ENCODE measurements around the gene CPA4. TPM values are rescaled to one million over a fixed set of nuclear protein-coding genes. Genes with fewer than 3 reads are reported as not detected.

Gene CPA4
- total RNA-seq, 1 donor from 2014 or later: 0.59 TPM

GRCh38 chr7:130363026-130363847 lies 70.3 kb downstream of the CPA4 start:
- no peak for DNase-seq (ENCODE audit: low read depth, low spot score)

DNA sequence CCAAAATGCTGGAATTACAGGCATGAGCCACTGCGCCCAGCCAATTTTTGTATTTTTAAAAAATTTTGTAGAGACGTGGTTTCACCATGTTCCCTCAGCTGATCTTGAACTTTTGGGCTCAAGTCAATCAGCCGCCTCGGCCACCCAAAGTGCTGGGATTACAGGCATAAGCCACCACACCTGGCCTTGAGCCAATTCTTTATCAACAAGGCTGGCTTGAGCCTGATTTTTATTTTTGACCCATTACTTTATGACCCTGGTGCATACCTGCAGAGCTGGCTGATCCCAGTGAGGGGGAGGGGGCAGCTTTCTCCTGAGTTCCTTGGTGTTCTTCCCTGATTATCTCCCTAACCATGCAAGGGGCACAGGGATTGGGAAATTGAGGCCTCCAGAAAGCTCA lies 71.5 kb downstream of the CPA4 start:
- no peak for DNase-seq (ENCODE audit: low read depth, low spot score)

DNA sequence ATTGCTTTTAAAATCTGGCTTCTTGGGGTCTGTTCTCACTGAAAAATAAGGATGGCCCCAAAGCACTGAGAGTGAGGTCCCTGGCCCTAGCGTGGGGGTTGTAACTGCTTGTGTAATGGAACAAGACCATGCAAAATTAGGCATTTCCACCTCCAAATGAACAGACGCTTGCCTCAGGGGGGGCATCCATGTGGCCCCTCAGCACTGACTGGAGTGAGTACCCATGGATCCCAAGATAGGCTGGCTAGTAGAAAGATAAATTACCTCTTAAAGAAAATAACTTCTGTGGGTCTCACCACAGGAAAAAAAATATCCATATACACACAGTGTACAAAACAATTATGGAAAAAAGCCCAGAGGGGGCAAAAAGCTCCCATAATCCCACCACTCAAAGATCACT lies 72.1 kb downstream of the CPA4 start:
- no peak for DNase-seq (ENCODE audit: low read depth, low spot score)

GRCh38 chr7:130365511-130366441 lies 72.8 kb downstream of the CPA4 start:
- no peak for DNase-seq (ENCODE audit: low read depth, low spot score)

DNA sequence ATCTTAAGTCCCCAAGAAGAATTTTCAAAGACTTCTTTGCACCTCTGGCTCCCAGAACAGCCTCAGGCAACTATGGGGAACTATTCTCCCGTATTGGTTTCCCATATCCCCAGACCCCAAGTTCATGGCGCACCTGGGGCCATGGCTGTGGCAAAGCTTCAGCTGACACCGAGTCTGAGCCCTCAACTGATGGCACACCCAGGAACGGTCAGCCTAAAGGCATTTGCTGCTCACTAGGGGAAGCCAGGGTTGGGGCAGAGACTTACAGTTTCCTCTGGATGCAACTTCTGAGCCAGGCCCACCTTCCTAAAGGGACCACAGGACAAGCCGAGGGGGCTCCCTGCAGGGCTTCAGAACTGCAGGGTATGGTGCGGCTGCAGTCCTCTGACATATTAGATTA lies 73.6 kb downstream of the CPA4 start:
- DNase-seq (ENCODE audit: low read depth, low spot score): no peak

- DNase-seq (ENCODE audit: low read depth, low spot score): no peak
Measured at GRCh38 chr7:130367088-130367755, 74.3 kb downstream of the CPA4 start.

DNA sequence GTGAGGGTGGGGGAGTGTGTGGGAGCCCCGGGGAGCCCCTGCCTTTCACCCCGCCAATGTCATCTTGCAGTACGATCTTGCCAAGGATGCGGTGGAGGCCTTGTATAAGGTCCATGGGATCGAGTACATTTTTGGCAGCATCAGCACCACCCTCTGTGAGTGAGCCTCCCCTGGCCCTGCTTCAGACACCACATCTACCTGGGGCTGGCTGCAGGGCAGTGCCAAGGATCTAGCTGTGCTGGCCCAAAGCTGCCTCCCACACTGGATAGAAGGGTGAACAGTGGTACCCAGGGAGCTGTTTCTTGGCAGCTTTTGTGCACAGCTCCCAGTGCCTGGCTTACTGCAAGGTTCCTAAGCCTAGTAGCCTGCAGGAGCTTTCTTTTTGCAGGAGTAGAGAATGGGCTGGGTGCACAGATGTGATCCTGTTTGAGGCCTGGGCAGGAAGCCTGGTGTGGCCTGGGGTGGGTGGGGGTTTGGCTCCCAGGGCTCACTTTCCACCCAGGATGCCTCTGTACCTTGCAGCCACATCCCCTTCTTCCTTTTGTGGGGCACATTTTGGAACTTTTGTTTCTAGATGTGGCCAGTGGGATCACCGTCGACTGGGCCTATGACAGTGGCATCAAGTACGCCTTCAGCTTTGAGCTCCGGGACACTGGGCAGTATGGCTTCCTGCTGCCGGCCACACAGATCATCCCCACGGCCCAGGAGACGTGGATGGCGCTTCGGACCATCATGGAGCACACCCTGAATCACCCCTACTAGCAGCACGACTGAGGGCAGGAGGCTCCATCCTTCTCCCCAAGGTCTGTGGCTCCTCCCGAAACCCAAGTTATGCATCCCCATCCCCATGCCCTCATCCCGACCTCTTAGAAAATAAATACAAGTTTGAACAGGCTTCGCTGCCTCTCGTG lies 75.1 kb downstream of the CPA4 start:
- DNase-seq (ENCODE audit: low read depth, low spot score): no peak

DNA sequence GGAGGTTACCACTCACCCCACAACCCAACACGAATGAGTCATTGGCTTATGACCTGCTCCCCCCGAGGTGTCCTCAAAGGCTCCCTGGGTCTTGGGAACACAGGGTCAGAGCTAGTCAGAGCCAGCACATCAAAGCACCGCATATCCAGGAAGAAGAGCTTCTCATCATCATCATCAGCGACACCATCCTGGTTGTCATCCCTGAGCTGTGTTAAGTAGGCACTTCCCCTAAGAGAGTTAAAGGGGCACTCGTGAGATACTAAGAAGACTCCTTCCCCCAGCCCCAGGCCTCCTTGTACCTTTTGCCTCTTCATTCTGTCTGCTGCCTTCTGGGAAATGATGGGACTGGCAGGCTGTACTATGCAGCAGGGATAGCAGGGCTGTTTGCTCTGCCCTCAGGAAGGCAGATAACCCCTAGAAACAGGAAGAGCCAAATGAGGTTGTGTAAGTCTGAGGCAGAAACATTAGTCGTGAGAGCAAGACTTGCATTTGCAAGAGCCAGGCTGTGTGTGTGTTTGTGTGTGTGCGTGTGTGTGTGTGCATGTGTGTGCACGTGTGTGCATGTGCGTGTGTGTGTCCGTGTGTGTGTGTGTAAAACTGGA lies 76.2 kb downstream of the CPA4 start:
- no peak for DNase-seq (ENCODE audit: low read depth, low spot score)

GRCh38 chr7:130369831-130370550 lies 77.0 kb downstream of the CPA4 start:
- no peak for DNase-seq (ENCODE audit: low read depth, low spot score)

DNA sequence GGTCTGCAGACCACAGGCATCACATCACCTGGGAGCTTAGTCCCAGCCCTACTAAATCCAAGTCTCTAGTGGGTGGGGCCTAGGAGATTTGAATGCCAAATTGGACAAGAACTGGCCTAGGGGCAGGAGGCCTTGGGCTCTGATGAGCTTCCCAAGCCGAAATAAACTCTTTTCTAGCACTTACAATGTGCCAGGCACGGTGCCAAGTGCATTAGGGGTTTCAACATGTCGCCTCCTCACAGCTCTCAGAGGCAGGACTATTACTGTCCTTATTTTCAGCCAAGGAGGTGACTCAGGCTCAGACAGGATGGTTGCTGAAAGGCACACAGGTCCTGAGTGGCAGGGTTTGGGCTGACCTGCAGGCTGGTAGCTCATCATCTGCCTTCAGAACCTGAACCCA lies 78.1 kb downstream of the CPA4 start:
- DNase-seq (ENCODE audit: low read depth, low spot score): no peak

DNA sequence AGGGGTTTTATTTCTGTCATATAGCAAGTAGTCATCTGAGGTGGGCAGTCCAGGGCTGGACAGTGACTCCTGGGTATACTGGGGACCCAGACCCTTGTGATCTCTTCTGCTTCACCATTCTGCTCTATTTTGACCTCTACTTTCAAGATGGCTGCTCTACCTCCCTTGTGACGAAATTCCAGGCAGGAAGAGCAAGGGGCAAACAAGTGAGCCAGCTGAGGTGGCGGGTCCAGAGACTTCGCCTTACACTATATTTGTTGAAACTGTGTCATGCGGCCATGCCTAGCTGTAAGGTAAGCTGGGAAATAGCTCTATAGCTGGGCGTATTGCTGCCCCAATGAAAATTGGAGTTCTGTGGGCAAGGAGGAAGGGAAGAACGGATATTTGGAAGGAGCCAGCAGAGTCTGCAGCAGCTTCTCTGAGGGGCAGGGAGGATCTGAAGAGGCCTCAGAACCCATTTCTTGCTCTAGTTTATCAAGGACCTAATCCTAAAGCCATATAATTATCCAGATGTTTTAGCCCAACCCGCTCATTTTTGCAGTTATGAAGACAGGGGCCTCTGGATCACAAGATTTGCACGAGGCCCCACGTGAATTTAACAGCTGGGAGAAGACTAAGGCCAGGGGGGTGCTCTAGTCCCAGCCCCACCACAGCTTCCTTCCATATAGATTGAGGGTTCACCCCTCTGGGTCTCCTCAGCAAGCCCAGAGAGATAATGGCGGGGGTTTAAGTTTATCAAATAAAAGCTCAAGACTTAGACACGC lies 79.6 kb downstream of the CPA4 start:
- DNase-seq (ENCODE audit: low read depth, low spot score): no peak

Other genes with a start within 250 kb of the CPA4 start
- gene ZC3HC1, start 241.8 kb upstream of the CPA4 start, total RNA-seq: 18.9 and 25.2 TPM in 2 replicates
- gene KLHDC10, start 222.6 kb upstream of the CPA4 start, total RNA-seq: 29.3 and 39.9 TPM in 2 replicates
- 8.3 and 10.2 TPM in 2 replicates for gene TMEM209, start 87.8 kb upstream of the CPA4 start, total RNA-seq
- not detected in 2 replicates for gene SSMEM1, start 85.3 kb upstream of the CPA4 start, total RNA-seq
- not detected in 2 replicates for gene CPA2, start 26.3 kb upstream of the CPA4 start, total RNA-seq
- gene CPA5, start 51.7 kb downstream of the CPA4 start, total RNA-seq: not detected in 2 replicates
- not detected in 2 replicates for gene CPA1, start 87.3 kb downstream of the CPA4 start, total RNA-seq
- gene CEP41, start 147.9 kb downstream of the CPA4 start, total RNA-seq: 6.3 and 17.3 TPM in 2 replicates
- 5.3 and 8.4 TPM in 2 replicates for gene MEST, start 198.9 kb downstream of the CPA4 start, total RNA-seq

Measured in pulmonary artery endothelial cell (primary cell).